WTC11 (cell line): Measurements from ENCODE around the gene CFAP206. TPM values are rescaled to one million over a fixed set of nuclear protein-coding genes. Genes with fewer than 3 reads are reported as not detected.

Experiments used
- ATAC-seq: fragments of 200-7000 bp; cut with Tn5 transposase; 2 replicates; pipeline ENCODE4 v1.10.0; 2021; ENCODE audit warnings: mild to moderate bottlenecking, moderate library complexity
- Bru-seq: library from RNA; stranded (reverse); fragments of 400-500 nt; gene quantifications from one replicate; lab custom pipeline; 2021; lab: Mats Ljungman, UMichigan
- CTCF ChIA-PET: fragments of 300-600 bp; sonication (Branson Sonifier 250); formaldehyde crosslinking; loops from one replicate; lab custom pipeline; 2021; ENCODE audit warnings: antibody characterized with exemption; lab: Charles Lee
- POLR2A ChIA-PET: fragments of 350-600 bp; sonication (Branson Sonifier 250); formaldehyde crosslinking; loops from one replicate; lab custom pipeline; 2021; ENCODE audit warnings: antibody characterized with exemption; lab: Charles Lee
- DNase-seq: peaks from one replicate; pipeline ENCODE4 v3.0.0; 2021; ENCODE audit warnings: low spot score
- H3K27ac Mint-ChIP-seq: 2 replicates; pipeline ENCODE4 v1.8.0; 2021; ENCODE audit warnings: mixed read lengths
- H3K27me3 Mint-ChIP-seq: 2 replicates; pipeline ENCODE4 v1.8.0; 2021; ENCODE audit warnings: low read depth, mild to moderate bottlenecking, moderate library complexity, mixed read lengths
- H3K36me3 Mint-ChIP-seq: 2 replicates; pipeline ENCODE4 v1.8.0; 2021; ENCODE audit warnings: mixed read lengths
- H3K4me1 Mint-ChIP-seq: 2 replicates; pipeline ENCODE4 v1.8.0; 2022; ENCODE audit warnings: mixed read lengths
- H3K4me3 Mint-ChIP-seq: 2 replicates; pipeline ENCODE4 v1.8.0; 2021; ENCODE audit warnings: mild to moderate bottlenecking, moderate library complexity, mixed read lengths
- H3K9me3 Mint-ChIP-seq: 2 replicates; pipeline ENCODE4 v1.8.0; 2021; ENCODE audit warnings: mixed read lengths
- ARID4B ChIP-seq: sonication (generic); formaldehyde crosslinking; IDR thresholded peaks from 2 replicates; pipeline ENCODE4 v1.8.0; 2023; ENCODE audit warnings: missing genetic modification reagents, mild to moderate bottlenecking, borderline replicate concordance
- ELF4 ChIP-seq: sonication (generic); formaldehyde crosslinking; IDR thresholded peaks from 2 replicates; pipeline ENCODE4 v1.8.1; 2022; ENCODE audit warnings: low read depth, mild to moderate bottlenecking, moderate library complexity, missing genetic modification reagents
- ETV6 ChIP-seq: sonication (generic); formaldehyde crosslinking; IDR thresholded peaks from 2 replicates; pipeline ENCODE4 v1.8.1; 2022; ENCODE audit warnings: mild to moderate bottlenecking, missing genetic modification reagents
- GTF2I ChIP-seq: fragments of 250-450 bp; sonication (Bioruptor Pico); conservative IDR thresholded peaks from 2 replicates; pipeline ENCODE4 v1.4.0; 2021; ENCODE audit warnings: mild to moderate bottlenecking
- HMGA2 ChIP-seq: fragments of 250-450 bp; sonication (Bioruptor Pico); IDR thresholded peaks from 2 replicates; pipeline ENCODE4 v1.4.0; 2021; ENCODE audit warnings: mild to moderate bottlenecking, moderate library complexity
- JAZF1 ChIP-seq: fragments of 250-450 bp; sonication (Bioruptor Pico); IDR thresholded peaks from 2 replicates; pipeline ENCODE4 v1.9.0; 2021; ENCODE audit warnings: moderate library complexity, mild to moderate bottlenecking, inconsistent platforms
- NR3C1 ChIP-seq: sonication (generic); formaldehyde crosslinking; conservative IDR thresholded peaks from 2 replicates; pipeline ENCODE4 v1.8.1; 2023; ENCODE audit warnings: low read depth, mild to moderate bottlenecking, missing genetic modification reagents
- PRRX2 ChIP-seq: fragments of 250-450 bp; sonication (Bioruptor Pico); IDR thresholded peaks from 2 replicates; pipeline ENCODE4 v1.8.0; 2021; ENCODE audit warnings: mild to moderate bottlenecking
- SMAD4 ChIP-seq: sonication (generic); formaldehyde crosslinking; IDR thresholded peaks from 2 replicates; pipeline ENCODE4 v1.8.0; 2022; ENCODE audit warnings: mild to moderate bottlenecking, missing genetic modification reagents
- TEAD1 ChIP-seq: sonication (generic); formaldehyde crosslinking; IDR thresholded peaks from 2 replicates; pipeline ENCODE4 v1.8.0; 2022; ENCODE audit warnings: mild to moderate bottlenecking, missing genetic modification reagents
- ZBTB43 ChIP-seq: sonication (generic); formaldehyde crosslinking; IDR thresholded peaks from 2 replicates; pipeline ENCODE4 v1.8.1; 2023; ENCODE audit warnings: mild to moderate bottlenecking, missing genetic modification reagents
- ZNF219 ChIP-seq: sonication (generic); formaldehyde crosslinking; IDR thresholded peaks from 2 replicates; pipeline ENCODE4 v1.8.0; 2023; ENCODE audit warnings: missing genetic modification reagents, mild to moderate bottlenecking, borderline replicate concordance
- ZNF416 ChIP-seq: fragments of 250-450 bp; sonication (Bioruptor Pico); IDR thresholded peaks from 2 replicates; pipeline ENCODE4 v1.9.0; 2021; ENCODE audit warnings: mild to moderate bottlenecking, inconsistent platforms
- long read RNA-seq, 3 experiments: library from RNA in 1 of 3; library from capped mRNA in 1 of 3; library from polyadenylated mRNA in 1 of 3; unstranded in 2 of 3; stranded (forward) in 1 of 3; transcript quantifications; one replicate each; pipeline ENCODE4 v2.0.0, GENCODE V29; 2021
- total RNA-seq: library from RNA; stranded (reverse); gene quantifications from 3 replicates; pipeline ENCODE4 v1.2.3, GENCODE V29; 2021
- TF ChIP-seq, protein P1 (sequence below): sonication (generic); formaldehyde crosslinking; IDR thresholded peaks from 2 replicates; pipeline ENCODE4 v1.8.1; 2023; ENCODE audit warnings: mild to moderate bottlenecking, moderate library complexity, missing genetic modification reagents
- TF ChIP-seq, protein P2 (sequence below): sonication (generic); formaldehyde crosslinking; IDR thresholded peaks from 2 replicates; pipeline ENCODE4 v1.8.1; 2023; ENCODE audit warnings: mild to moderate bottlenecking, missing genetic modification reagents, borderline replicate concordance

CFAP206 gene, protein sequence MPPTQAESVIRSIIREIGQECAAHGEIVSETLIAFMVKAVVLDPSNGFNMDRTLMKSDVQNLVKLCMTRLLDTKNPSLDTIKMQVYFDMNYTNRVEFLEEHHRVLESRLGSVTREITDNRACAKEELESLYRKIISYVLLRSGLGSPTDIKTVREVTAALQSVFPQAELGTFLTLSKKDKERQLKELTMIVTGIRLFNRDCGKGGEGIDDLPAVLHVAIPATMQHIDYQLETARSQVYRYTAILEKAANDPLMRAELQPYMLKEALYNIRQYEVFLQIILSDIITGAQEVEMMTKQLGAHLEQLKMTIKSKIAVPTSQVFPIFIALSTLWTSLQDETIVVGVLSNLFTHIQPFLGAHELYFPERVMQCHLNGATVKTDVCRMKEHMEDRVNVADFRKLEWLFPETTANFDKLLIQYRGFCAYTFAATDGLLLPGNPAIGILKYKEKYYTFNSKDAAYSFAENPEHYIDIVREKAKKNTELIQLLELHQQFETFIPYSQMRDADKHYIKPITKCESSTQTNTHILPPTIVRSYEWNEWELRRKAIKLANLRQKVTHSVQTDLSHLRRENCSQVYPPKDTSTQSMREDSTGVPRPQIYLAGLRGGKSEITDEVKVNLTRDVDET
- not detected in 3 replicates for total RNA-seq
- not detected for Bru-seq, nascent RNA
- long read RNA-seq, experiment 1, partial matches to known transcripts = 0 of 1 reads
- long read RNA-seq, experiment 1, other reads (novel, unspliced or antisense) = 1 of 1 reads
- long read RNA-seq, experiment 2 = 0 reads
- long read RNA-seq, experiment 3 = 0 reads

GRCh38 chr6:87407901-87408720 is at the start of gene CFAP206:
CFAP206 (plus strand) TSS chr6:87407972; CDS start chr6:87409840, 1,868 bp downstream.
- ChIA-PET POLR2A (interaction anchor here (0.6 to 1.7 kb wide), 4 partner anchors 12 to 265 kb away, joined by 4 to 6 read pairs (median 4); no protein-coding TSS in a partner anchor), CTCF (interaction anchor here (1.0 to 2.5 kb wide), 5 partner anchors 8 to 341 kb away, joined by 3 to 17 read pairs (median 3); no protein-coding TSS in a partner anchor)
- H3K9me3 Mint-ChIP-seq = no peaks in the 10 kb centered on the region
- H3K27me3 Mint-ChIP-seq = peaks cover 12% of the 10 kb centered on the region
- peak within 1 kb of the TSS; percentile 79 for H3K4me3 Mint-ChIP-seq
- H3K36me3 Mint-ChIP-seq = no peaks in the 10 kb centered on the region
- ATAC-seq (peak; percentile 88), DNase-seq (peak; percentile 77)
- H3K4me1 Mint-ChIP-seq = 0 out of 2 replicates have a peak, but pooled peaks cover 3% of the 10 kb centered on the region
- H3K27ac Mint-ChIP-seq = peak within 1 kb of the TSS; percentile 60; the same call in 1 of the 2 replicates
- TF ChIP-seq ZBTB43 (peak; percentile 33; the same call in 1 of the 2 replicates), JAZF1 (CRISPR knock-in tag) (no peak), ETV6 (CRISPR knock-in tag) (no peak), TEAD1 (CRISPR knock-in tag) (no peak), ELF4 (no peak), GTF2I (0 out of 2 replicates have a peak, but pooled peaks have one; percentile 6), NR3C1 (CRISPR knock-in tag) (no peak), SMAD4 (CRISPR knock-in tag) (no peak), ZNF416 (CRISPR knock-in tag) (no peak), ZNF219 (CRISPR knock-in tag) (no peak), PRRX2 (CRISPR knock-in tag) (0 out of 2 replicates have a peak, but pooled peaks have one; percentile 7), ARID4B (CRISPR knock-in tag) (peak; percentile 55; the same call in 1 of the 2 replicates), HMGA2 (CRISPR knock-in tag) (no peak)
- TF ChIP-seq, protein P1, sequence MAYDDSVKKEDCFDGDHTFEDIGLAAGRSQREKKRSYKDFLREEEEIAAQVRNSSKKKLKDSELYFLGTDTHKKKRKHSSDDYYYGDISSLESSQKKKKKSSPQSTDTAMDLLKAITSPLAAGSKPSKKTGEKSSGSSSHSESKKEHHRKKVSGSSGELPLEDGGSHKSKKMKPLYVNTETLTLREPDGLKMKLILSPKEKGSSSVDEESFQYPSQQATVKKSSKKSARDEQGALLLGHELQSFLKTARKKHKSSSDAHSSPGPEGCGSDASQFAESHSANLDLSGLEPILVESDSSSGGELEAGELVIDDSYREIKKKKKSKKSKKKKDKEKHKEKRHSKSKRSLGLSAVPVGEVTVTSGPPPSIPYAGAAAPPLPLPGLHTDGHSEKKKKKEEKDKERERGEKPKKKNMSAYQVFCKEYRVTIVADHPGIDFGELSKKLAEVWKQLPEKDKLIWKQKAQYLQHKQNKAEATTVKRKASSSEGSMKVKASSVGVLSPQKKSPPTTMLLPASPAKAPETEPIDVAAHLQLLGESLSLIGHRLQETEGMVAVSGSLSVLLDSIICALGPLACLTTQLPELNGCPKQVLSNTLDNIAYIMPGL = 0 out of 2 replicates have a peak, but pooled peaks have one; percentile 49
- TF ChIP-seq, protein P2, sequence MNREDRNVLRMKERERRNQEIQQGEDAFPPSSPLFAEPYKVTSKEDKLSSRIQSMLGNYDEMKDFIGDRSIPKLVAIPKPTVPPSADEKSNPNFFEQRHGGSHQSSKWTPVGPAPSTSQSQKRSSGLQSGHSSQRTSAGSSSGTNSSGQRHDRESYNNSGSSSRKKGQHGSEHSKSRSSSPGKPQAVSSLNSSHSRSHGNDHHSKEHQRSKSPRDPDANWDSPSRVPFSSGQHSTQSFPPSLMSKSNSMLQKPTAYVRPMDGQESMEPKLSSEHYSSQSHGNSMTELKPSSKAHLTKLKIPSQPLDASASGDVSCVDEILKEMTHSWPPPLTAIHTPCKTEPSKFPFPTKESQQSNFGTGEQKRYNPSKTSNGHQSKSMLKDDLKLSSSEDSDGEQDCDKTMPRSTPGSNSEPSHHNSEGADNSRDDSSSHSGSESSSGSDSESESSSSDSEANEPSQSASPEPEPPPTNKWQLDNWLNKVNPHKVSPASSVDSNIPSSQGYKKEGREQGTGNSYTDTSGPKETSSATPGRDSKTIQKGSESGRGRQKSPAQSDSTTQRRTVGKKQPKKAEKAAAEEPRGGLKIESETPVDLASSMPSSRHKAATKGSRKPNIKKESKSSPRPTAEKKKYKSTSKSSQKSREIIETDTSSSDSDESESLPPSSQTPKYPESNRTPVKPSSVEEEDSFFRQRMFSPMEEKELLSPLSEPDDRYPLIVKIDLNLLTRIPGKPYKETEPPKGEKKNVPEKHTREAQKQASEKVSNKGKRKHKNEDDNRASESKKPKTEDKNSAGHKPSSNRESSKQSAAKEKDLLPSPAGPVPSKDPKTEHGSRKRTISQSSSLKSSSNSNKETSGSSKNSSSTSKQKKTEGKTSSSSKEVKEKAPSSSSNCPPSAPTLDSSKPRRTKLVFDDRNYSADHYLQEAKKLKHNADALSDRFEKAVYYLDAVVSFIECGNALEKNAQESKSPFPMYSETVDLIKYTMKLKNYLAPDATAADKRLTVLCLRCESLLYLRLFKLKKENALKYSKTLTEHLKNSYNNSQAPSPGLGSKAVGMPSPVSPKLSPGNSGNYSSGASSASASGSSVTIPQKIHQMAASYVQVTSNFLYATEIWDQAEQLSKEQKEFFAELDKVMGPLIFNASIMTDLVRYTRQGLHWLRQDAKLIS (CRISPR knock-in tag) = no peak
